CD8-positive, alpha-beta memory T cell (primary cell): Measurements from ENCODE around the gene MRRF. TPM values are rescaled to one million over a fixed set of nuclear protein-coding genes. Genes with fewer than 3 reads are reported as not detected.
"Not testable (repeated sequence)": the region's sequence is repeated elsewhere in the genome, so short reads cannot be mapped to it uniquely, and the experiment has no call there.

ENCODE experiments used
- CTCF ChIA-PET: fragments of 350-600 bp; sonication (Branson Sonifier 250); formaldehyde crosslinking; loops from one replicate; lab custom pipeline; 2021; ENCODE audit warnings: antibody characterized with exemption; lab: Charles Lee
- POLR2A ChIA-PET: fragments of 350-600 bp; sonication (Branson Sonifier 250); formaldehyde crosslinking; loops from one replicate; lab custom pipeline; 2021; ENCODE audit warnings: antibody characterized with exemption; lab: Charles Lee
- DNase-seq, 5 donors: peaks; one replicate each; pipeline versions ENCODE4 v3.0.0 to v3.0.0-alpha.2; 2020 to 2022; ENCODE audit warnings: mixed read lengths in 1 of 5
- H3K27ac ChIP-seq: one replicate; pipeline ENCODE4 v1.7.0; 2013; ENCODE audit warnings: low read depth, mild to moderate bottlenecking, low read length, moderate library complexity
- H3K27me3 ChIP-seq: 2 replicates; pipeline ENCODE4 v1.7.0; 2013; ENCODE audit warnings: low read length, mild to moderate bottlenecking; ENCODE audit not compliant: insufficient read depth, poor library complexity, severe bottlenecking
- H3K36me3 ChIP-seq: 2 replicates; pipeline ENCODE4 v1.7.0; 2013; ENCODE audit warnings: mild to moderate bottlenecking, low read length, moderate library complexity; ENCODE audit not compliant: insufficient read depth
- H3K4me1 ChIP-seq: 2 replicates; pipeline ENCODE4 v1.7.0; 2013; ENCODE audit warnings: mild to moderate bottlenecking, low read length, moderate library complexity; ENCODE audit not compliant: insufficient read depth
- H3K4me3 ChIP-seq: 2 replicates; pipeline ENCODE4 v1.7.0; 2013; ENCODE audit warnings: mild to moderate bottlenecking, low read length
- H3K9me3 ChIP-seq: 2 replicates; pipeline ENCODE4 v1.7.0; 2013; ENCODE audit warnings: mild to moderate bottlenecking, low read length
- H3K27ac Mint-ChIP-seq, 8 donors: one replicate each; pipeline ENCODE4 v1.8.0; 2020 to 2021; ENCODE audit warnings: mixed read lengths in 8 of 8, mild to moderate bottlenecking in 6 of 8, inconsistent platforms in 3 of 8, moderate library complexity in 3 of 8
- H3K27me3 Mint-ChIP-seq, 2 donors: one replicate each; pipeline ENCODE4 v1.8.0; 2020 to 2021; ENCODE audit warnings: mixed read lengths in 2 of 2, mild to moderate bottlenecking in 1 of 2, moderate library complexity in 1 of 2
- H3K36me3 Mint-ChIP-seq, 3 donors: one replicate each; pipeline ENCODE4 v1.8.0; 2020 to 2021; ENCODE audit warnings: mixed read lengths in 3 of 3, inconsistent platforms in 1 of 3, mild to moderate bottlenecking in 1 of 3
- H3K4me1 Mint-ChIP-seq, 3 donors: one replicate each; pipeline ENCODE4 v1.8.0; 2020 to 2021; ENCODE audit warnings: mixed read lengths in 3 of 3, inconsistent platforms in 1 of 3, mild to moderate bottlenecking in 1 of 3
- H3K4me3 Mint-ChIP-seq, 7 donors: one replicate each; pipeline ENCODE4 v1.8.0; 2020 to 2021; ENCODE audit warnings: mixed read lengths in 7 of 7, mild to moderate bottlenecking in 6 of 7, moderate library complexity in 4 of 7, inconsistent platforms in 2 of 7
- H3K9me3 Mint-ChIP-seq, 5 donors: one replicate each; pipeline ENCODE4 v1.8.0; 2020 to 2022; ENCODE audit warnings: mixed read lengths in 5 of 5, mild to moderate bottlenecking in 3 of 5, moderate library complexity in 2 of 5, inconsistent platforms in 1 of 5
- polyA plus RNA-seq: library from polyadenylated mRNA; unstranded; fragments of 300-500 nt; fragmentation: Illumina TruSeq; gene quantifications from one replicate; pipeline ENCODE4 v1.2.3, GENCODE V29; 2021
- total RNA-seq, 2 experiments: library from RNA; stranded (reverse); gene quantifications; one replicate each; pipeline ENCODE4 v1.2.3, GENCODE V29; 2021

Gene MRRF
- total and polyA plus RNA-seq, 3 experiments from 2014 or later: 18.9 to 75.9 (median 74.6) TPM

DNA sequence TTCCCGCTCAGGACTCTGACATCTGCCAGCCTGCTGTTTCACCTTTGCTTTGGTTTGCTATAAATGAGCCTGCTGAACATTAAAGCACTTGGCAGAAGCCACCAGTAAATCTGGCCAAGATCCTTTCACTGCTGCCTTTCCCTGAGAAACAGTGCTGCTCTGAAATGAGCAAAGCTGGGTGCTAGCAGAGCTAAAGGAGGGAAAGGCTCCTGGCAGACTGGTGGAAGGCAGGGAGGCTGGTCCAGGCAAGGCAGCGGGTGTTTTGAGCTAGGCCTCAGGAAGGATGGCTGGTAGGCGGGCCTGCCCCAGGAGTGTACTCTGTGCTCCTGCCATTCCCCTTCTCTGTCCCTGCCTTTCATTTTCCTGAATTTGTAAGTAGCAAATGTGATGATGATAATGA, 53.6 kb downstream of the MRRF start:
- H3K4me3 ChIP-seq: no peak overlapping the region
- peaks cover 16% of the 10 kb centered on the region for H3K36me3 ChIP-seq
- Mint-ChIP-seq H3K27ac (peak overlapping the region in 1 of 8 donors; percentile 89), H3K9me3 (no peaks in the 10 kb centered on the region), H3K4me1 (no peaks in the 10 kb centered on the region), H3K36me3 (peaks cover 16 to 66% (median 25%) of the 10 kb centered on the region in 3 donors), H3K27me3 (no peaks in the 10 kb centered on the region), H3K4me3 (no peak overlapping the region)
- DNase-seq: no peak
- POLR2A ChIA-PET: no interaction called here
- no peaks in the 10 kb centered on the region for H3K27me3 ChIP-seq
- H3K27ac ChIP-seq: no peak overlapping the region
- H3K9me3 ChIP-seq: no peaks in the 10 kb centered on the region
- CTCF ChIA-PET: interaction anchor here (1.4 kb wide), 1 partner anchor 219 kb away, joined by 3 read pairs; no protein-coding TSS in a partner anchor
- H3K4me1 ChIP-seq: no peaks in the 10 kb centered on the region

DNA sequence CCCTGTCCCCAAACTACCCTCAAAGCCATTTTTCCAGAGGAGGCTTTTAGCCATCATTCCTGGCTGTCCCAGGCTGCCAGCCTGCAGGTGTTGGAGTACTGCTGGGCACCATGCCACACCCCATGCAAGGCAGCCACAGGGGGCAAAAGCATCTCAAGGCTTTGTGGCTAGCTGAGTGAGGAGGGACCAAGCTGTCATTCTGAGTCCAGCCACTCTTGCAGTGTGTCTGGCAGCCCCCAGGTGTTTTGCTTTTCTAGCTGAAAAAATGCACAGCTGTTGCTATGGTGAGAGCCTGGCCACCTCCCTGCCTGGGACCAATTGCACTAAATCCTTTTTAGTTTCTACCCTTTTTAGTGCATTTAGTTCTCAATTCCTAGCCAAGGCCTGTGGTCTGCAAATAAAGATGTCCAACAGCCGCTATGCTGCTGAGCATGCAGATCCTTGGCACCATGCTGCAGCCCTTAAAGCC, 55.8 kb downstream of the MRRF start:
- Histone ChIP-seq H3K4me1 (no peaks in the 10 kb centered on the region), H3K27ac (no peak overlapping the region), H3K4me3 (no peak overlapping the region), H3K9me3 (no peaks in the 10 kb centered on the region), H3K27me3 (no peaks in the 10 kb centered on the region), H3K36me3 (no peaks in the 10 kb centered on the region)
- ChIA-PET CTCF (no interaction called here), POLR2A (no interaction called here)
- H3K4me1 Mint-ChIP-seq: no peaks in the 10 kb centered on the region
- no peaks in the 10 kb centered on the region for H3K9me3 Mint-ChIP-seq
- no peak overlapping the region for H3K4me3 Mint-ChIP-seq
- no peak for DNase-seq
- H3K36me3 Mint-ChIP-seq: peaks cover 12 to 69% (median 21%) of the 10 kb centered on the region in 3 donors
- peak overlapping the region in 1 of 8 donors; percentile 21 for H3K27ac Mint-ChIP-seq
- H3K27me3 Mint-ChIP-seq: no peaks in the 10 kb centered on the region

DNA sequence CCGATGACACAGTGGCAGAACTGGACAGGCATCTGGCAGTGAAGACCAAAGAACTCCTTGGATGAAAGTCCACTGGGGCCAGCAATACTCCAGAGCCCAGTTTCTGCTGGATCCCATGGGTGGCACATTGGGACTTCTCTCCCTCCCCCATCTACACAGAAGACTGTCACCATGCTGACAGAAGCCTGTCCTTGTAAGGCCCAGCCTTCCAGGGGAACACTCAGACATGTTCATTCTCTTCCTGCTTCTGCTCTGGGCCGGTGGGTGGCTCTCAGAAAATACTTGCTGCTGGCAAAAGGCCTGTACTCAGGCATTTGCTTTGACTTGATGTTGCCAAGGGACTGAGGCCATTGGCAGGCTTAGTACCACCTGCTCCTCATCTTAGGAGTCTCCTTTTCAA, 57.9 kb downstream of the MRRF start:
- no peaks in the 10 kb centered on the region for H3K4me1 Mint-ChIP-seq
- POLR2A ChIA-PET: no interaction called here

DNA sequence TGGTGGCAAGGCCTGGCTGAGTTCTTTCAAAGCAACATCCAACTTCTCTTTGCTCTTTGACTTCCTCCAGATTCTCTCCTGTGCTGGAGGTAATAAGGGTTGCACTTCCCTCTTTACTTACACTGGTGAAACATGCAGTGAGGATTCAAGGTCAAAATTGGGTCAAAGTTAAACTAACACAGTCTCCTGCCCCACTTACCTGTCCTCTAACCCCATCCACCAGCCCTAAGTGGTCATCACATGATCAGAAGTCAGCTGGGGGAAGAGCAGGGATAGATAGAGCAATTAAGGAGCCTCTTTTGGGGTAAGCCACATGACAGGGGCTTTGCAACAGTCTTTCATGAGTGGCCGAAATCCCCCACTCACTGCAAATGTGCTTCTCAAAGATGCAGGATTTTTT, 60.0 kb downstream of the MRRF start:
- H3K4me1 Mint-ChIP-seq, H3K4me3 Mint-ChIP-seq, H3K27ac Mint-ChIP-seq, H3K36me3 ChIP-seq, POLR2A ChIA-PET, H3K9me3 ChIP-seq, H3K4me1 ChIP-seq, H3K27me3 Mint-ChIP-seq, DNase-seq, H3K9me3 Mint-ChIP-seq, H3K27ac ChIP-seq, H3K27me3 ChIP-seq, H3K4me3 ChIP-seq: not testable (repeated sequence)
- peaks cover 12 to 68% (median 25%) of the 10 kb centered on the region in 3 donors for H3K36me3 Mint-ChIP-seq
- CTCF ChIA-PET: interaction anchor here (2.1 kb wide), 1 partner anchor 26 kb away, joined by 5 read pairs; no protein-coding TSS in a partner anchor

More for the DNA sequence above, 57.9 kb downstream of the MRRF start:
- Histone ChIP-seq H3K4me1 (no peaks in the 10 kb centered on the region), H3K9me3 (no peaks in the 10 kb centered on the region), H3K27me3 (no peaks in the 10 kb centered on the region), H3K36me3 (no peaks in the 10 kb centered on the region), H3K27ac (no peak overlapping the region), H3K4me3 (no peak overlapping the region)
- CTCF ChIA-PET: no interaction called here
- no peaks in the 10 kb centered on the region for H3K27me3 Mint-ChIP-seq
- no peak for DNase-seq
- H3K36me3 Mint-ChIP-seq: peaks cover 12 to 72% (median 23%) of the 10 kb centered on the region in 3 donors
- H3K27ac Mint-ChIP-seq: no peak overlapping the region
- no peak overlapping the region for H3K4me3 Mint-ChIP-seq
- no peaks in the 10 kb centered on the region for H3K9me3 Mint-ChIP-seq

DNA sequence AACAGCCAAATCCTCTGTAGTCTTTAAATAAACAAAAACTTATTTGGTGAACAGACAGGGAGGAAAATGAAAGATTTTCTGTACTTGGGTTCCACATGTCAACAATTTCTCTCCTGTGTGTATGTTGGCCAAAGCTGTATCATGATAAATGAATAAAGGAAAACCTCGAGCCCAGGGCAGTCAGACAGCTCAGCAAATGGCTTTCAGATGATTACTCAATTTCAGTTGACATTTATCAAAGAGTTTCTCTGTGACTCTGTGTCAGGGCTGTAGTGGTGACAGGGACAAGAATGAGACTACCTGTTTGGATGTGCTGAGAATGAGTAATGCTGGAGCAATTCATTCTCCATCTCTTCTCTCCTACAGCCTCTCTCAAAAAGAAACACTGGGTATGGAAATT, 60.4 kb downstream of the MRRF start:
- Histone ChIP-seq H3K27ac (no peak overlapping the region), H3K36me3 (no peaks in the 10 kb centered on the region), H3K4me1 (no peaks in the 10 kb centered on the region), H3K27me3 (no peaks in the 10 kb centered on the region), H3K4me3 (no peak overlapping the region), H3K9me3 (no peaks in the 10 kb centered on the region)
- H3K9me3 Mint-ChIP-seq: no peaks in the 10 kb centered on the region
- no peak for DNase-seq
- POLR2A ChIA-PET: no interaction called here
- no peaks in the 10 kb centered on the region for H3K4me1 Mint-ChIP-seq
- H3K36me3 Mint-ChIP-seq: peaks cover 12 to 67% (median 25%) of the 10 kb centered on the region in 3 donors
- H3K4me3 Mint-ChIP-seq: no peak overlapping the region
- peak overlapping the region in 2 of 8 donors; percentile 14 to 38 for H3K27ac Mint-ChIP-seq
- CTCF ChIA-PET: interaction anchor here (2.1 kb wide), 1 partner anchor 25 kb away, joined by 5 read pairs; no protein-coding TSS in a partner anchor
- H3K27me3 Mint-ChIP-seq: no peaks in the 10 kb centered on the region

DNA sequence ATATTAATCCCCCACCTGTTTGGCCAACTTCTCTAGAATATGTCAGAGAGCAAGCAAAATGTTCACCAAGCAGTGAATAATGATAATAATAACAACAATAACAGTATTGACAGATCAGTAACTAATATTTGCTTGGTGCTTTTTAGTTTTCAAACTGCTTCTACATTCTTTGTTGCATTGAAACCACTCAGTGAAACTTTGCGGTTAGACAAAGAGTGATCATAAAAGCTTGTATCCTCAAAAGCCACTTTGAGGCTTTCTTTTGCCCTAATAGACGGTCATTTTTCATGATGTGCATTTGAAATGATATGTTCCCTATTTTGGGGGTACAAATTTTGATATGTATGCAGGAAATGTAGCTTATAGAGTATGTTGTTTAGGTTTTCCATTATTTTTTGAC, 62.5 kb downstream of the MRRF start:
- H3K9me3 ChIP-seq: no peaks in the 10 kb centered on the region
- Mint-ChIP-seq H3K27me3 (no peaks in the 10 kb centered on the region), H3K36me3 (peaks cover 12 to 59% (median 25%) of the 10 kb centered on the region in 3 donors), H3K9me3 (no peaks in the 10 kb centered on the region), H3K4me1 (no peaks in the 10 kb centered on the region), H3K27ac (no peak overlapping the region), H3K4me3 (no peak overlapping the region)
- ChIA-PET POLR2A (no interaction called here), CTCF (no interaction called here)
- no peaks in the 10 kb centered on the region for H3K36me3 ChIP-seq
- no peak for DNase-seq
- no peak overlapping the region for H3K27ac ChIP-seq
- H3K4me3 ChIP-seq: no peak overlapping the region
- H3K4me1 ChIP-seq: no peaks in the 10 kb centered on the region
- no peaks in the 10 kb centered on the region for H3K27me3 ChIP-seq

DNA sequence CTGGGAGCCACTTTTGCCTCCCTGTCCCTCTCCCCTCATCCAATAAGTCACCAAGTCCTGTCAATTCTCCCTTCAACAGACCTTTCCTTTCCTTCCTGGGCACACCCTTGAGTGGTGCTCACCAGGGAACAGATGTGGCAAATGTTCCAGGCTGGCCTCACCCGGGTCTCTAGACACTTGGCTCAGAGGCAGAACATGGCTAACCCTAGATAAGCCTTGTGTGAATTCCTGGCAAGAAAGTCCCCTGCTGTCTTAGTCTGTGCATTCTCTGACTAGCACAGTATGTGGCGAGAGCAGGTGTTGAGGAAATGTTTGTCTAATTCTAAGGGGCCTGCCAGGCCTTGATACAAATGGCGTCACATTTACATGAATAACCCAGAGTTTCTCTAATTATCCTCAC, 64.9 kb downstream of the MRRF start:
- ChIA-PET POLR2A (no interaction called here), CTCF (no interaction called here)

DNA sequence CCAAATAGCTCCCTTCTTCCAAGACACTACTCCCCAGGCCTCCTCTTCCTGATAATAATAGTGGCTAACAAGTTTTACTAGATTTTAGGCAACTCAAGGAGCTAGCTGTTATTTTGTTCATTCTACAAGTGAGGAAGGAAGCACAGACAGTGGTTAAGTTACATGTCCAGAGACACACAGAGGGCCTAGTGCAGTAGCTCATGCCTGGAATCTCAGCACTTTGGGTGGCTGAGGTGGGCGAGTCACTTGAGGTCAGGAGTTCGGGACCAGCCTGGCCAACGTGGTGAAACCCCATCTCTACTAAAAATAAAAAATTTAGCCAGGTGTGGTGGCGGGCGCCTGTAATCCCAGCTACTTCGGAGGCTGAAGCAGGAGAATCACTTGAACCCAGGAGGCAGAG, 65.8 kb downstream of the MRRF start:
- H3K4me1 Mint-ChIP-seq, H3K9me3 Mint-ChIP-seq, H3K9me3 ChIP-seq, H3K27ac Mint-ChIP-seq, H3K36me3 ChIP-seq, H3K4me3 ChIP-seq, POLR2A ChIA-PET, H3K4me1 ChIP-seq, H3K27me3 ChIP-seq, CTCF ChIA-PET, DNase-seq, H3K27me3 Mint-ChIP-seq, H3K4me3 Mint-ChIP-seq, H3K27ac ChIP-seq: not testable (repeated sequence)
- H3K36me3 Mint-ChIP-seq: peaks cover 0 to 26% (median 8%) of the 10 kb centered on the region in 3 donors

More for the DNA sequence above, 64.9 kb downstream of the MRRF start:
- H3K9me3 Mint-ChIP-seq: no peaks in the 10 kb centered on the region
- no peaks in the 10 kb centered on the region for H3K36me3 ChIP-seq
- H3K4me1 Mint-ChIP-seq: no peaks in the 10 kb centered on the region
- no peaks in the 10 kb centered on the region for H3K27me3 Mint-ChIP-seq
- no peaks in the 10 kb centered on the region for H3K27me3 ChIP-seq
- no peak for DNase-seq
- no peaks in the 10 kb centered on the region for H3K9me3 ChIP-seq
- H3K27ac Mint-ChIP-seq: peak overlapping the region in 1 of 8 donors; percentile 60
- no peak overlapping the region for H3K4me3 ChIP-seq
- no peak overlapping the region for H3K4me3 Mint-ChIP-seq
- H3K4me1 ChIP-seq: no peaks in the 10 kb centered on the region
- H3K36me3 Mint-ChIP-seq: peaks cover 0 to 35% (median 10%) of the 10 kb centered on the region in 3 donors
- H3K27ac ChIP-seq: no peak overlapping the region
